ENCODE measurements around the gene MAPK8.

DNA sequence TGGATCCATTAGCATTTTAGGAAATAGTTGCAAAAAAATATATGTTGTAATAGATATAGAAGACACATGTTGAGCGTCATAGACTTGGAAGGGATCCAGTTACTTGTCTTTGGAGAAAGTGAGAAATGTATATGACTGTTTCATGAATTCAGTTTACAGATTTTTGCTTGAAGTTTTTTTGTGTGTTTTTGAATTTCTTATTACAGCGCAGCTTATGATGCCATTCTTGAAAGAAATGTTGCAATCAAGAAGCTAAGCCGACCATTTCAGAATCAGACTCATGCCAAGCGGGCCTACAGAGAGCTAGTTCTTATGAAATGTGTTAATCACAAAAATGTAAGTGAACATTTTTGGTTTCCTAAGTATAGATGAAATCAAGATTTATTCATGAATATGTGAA lies 98.2 kb downstream of the MAPK8 start:
- TF ChIP-seq CHD2 (IDR thresholded peaks at IDR 0.05; ENCODE audit: low read length, partially characterized antibody) (no peak), TAF1 (IDR thresholded peaks at IDR 0.05; ENCODE audit: borderline replicate concordance, low read depth, low read length) (no peak), POLR2AphosphoS5 (IDR thresholded peaks at IDR 0.05; ENCODE audit: low read depth, low read length) (no peak), RFX5 (IDR thresholded peaks at IDR 0.05; ENCODE audit: low read length) (no peak), RCOR1 (IDR thresholded peaks at IDR 0.05; ENCODE audit: low read length) (no peak), YY1 (IDR thresholded peaks at IDR 0.05; ENCODE audit: low read depth) (no peak), GABPA (IDR thresholded peaks at IDR 0.05; ENCODE audit: low read depth) (no peak), SMC3 (IDR thresholded peaks at IDR 0.05; ENCODE audit: low read depth, low read length) (no peak), EP300 (IDR thresholded peaks at IDR 0.05; ENCODE audit: borderline replicate concordance in 1 of 2, low read depth in 1 of 2, low read length in 1 of 2) (no peak), RAD21 (IDR thresholded peaks at IDR 0.05; ENCODE audit: low read length) (no peak)
- TF ChIP-seq, protein P1, sequence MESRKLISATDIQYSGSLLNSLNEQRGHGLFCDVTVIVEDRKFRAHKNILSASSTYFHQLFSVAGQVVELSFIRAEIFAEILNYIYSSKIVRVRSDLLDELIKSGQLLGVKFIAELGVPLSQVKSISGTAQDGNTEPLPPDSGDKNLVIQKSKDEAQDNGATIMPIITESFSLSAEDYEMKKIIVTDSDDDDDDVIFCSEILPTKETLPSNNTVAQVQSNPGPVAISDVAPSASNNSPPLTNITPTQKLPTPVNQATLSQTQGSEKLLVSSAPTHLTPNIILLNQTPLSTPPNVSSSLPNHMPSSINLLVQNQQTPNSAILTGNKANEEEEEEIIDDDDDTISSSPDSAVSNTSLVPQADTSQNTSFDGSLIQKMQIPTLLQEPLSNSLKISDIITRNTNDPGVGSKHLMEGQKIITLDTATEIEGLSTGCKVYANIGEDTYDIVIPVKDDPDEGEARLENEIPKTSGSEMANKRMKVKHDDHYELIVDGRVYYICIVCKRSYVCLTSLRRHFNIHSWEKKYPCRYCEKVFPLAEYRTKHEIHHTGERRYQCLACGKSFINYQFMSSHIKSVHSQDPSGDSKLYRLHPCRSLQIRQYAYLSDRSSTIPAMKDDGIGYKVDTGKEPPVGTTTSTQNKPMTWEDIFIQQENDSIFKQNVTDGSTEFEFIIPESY (IDR thresholded peaks at IDR 0.05; ENCODE audit: borderline replicate concordance, low read depth): no peak
- TF ChIP-seq, protein P2, sequence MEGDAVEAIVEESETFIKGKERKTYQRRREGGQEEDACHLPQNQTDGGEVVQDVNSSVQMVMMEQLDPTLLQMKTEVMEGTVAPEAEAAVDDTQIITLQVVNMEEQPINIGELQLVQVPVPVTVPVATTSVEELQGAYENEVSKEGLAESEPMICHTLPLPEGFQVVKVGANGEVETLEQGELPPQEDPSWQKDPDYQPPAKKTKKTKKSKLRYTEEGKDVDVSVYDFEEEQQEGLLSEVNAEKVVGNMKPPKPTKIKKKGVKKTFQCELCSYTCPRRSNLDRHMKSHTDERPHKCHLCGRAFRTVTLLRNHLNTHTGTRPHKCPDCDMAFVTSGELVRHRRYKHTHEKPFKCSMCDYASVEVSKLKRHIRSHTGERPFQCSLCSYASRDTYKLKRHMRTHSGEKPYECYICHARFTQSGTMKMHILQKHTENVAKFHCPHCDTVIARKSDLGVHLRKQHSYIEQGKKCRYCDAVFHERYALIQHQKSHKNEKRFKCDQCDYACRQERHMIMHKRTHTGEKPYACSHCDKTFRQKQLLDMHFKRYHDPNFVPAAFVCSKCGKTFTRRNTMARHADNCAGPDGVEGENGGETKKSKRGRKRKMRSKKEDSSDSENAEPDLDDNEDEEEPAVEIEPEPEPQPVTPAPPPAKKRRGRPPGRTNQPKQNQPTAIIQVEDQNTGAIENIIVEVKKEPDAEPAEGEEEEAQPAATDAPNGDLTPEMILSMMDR (IDR thresholded peaks at IDR 0.05): no peak
- TF ChIP-seq, protein P3, sequence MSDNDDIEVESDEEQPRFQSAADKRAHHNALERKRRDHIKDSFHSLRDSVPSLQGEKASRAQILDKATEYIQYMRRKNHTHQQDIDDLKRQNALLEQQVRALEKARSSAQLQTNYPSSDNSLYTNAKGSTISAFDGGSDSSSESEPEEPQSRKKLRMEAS (IDR thresholded peaks at IDR 0.05; ENCODE audit: low read depth): no peak
- TF ChIP-seq, protein P4, sequence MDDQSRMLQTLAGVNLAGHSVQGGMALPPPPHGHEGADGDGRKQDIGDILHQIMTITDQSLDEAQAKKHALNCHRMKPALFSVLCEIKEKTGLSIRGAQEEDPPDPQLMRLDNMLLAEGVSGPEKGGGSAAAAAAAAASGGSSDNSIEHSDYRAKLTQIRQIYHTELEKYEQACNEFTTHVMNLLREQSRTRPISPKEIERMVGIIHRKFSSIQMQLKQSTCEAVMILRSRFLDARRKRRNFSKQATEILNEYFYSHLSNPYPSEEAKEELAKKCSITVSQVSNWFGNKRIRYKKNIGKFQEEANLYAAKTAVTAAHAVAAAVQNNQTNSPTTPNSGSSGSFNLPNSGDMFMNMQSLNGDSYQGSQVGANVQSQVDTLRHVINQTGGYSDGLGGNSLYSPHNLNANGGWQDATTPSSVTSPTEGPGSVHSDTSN (IDR thresholded peaks at IDR 0.05): no peak
